HG03342 (cell line): ENCODE data around the gene FHL2.

Experiments used
- ATAC-seq: cut with Tn5 transposase; IDR thresholded peaks from one replicate; pipeline ENCODE4 v1.9.1; 2021; ENCODE audit warnings: mild to moderate bottlenecking, moderate library complexity; ENCODE audit not compliant: unreplicated experiment

FHL2 gene

DNA sequence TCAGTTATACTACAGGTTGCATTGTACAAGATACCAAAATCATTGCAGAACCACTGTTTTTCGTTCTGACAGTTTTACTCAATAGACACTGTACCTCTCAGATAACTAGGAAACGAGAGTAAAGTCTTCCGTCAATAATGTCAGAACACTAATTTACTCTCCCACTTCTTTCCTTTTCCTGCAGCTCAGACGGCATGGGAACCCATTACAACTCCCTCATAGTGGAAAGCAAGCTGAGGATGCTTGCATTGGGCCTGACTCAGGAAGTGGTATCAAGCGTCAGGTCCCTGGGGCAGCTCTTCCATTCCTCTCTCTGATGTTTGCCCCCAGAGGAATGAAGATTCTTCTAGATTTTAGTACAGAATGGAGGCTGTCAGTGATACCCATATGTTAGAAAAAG, 23.9 kb upstream of the FHL2 start:
- no peak for ATAC-seq

DNA sequence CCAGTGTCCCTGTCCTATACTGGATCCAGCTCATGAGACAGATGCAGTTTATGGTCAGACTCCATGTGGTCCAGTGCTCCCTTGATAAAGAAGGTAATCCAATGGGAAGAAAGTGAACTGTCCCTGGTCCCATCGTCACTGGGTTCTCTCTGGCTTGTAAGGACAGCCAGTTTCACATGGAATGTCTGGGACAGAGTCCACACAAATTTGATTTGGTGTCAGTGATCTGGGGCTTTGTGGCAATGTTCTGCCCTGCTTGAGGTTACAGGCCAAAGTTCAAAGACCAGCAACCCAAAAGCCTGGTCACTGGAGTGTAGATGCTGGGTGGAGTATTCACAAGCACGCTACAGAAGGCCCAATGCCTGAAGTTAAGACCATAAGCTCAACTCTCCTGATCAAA, 22.2 kb upstream of the FHL2 start:
- ATAC-seq: no peak

DNA sequence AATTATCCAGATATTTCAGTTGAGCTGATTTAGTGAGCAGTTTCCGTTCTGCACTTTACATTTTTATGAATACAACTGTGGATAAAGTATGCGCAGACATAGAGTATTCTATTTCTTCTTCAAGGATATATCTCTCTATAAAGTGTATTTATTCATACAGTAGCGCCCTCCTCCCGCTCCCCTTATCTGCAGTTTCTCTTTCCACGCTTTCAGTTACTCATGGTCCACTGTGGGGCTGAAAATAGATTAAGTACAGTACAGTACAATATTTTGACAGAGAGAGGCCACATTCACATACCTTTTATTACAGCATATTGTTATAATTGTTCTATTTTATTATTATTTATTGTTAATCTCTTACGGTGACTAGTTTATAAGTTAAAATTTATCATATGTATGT, 19.7 kb upstream of the FHL2 start:
- no peak for ATAC-seq

DNA sequence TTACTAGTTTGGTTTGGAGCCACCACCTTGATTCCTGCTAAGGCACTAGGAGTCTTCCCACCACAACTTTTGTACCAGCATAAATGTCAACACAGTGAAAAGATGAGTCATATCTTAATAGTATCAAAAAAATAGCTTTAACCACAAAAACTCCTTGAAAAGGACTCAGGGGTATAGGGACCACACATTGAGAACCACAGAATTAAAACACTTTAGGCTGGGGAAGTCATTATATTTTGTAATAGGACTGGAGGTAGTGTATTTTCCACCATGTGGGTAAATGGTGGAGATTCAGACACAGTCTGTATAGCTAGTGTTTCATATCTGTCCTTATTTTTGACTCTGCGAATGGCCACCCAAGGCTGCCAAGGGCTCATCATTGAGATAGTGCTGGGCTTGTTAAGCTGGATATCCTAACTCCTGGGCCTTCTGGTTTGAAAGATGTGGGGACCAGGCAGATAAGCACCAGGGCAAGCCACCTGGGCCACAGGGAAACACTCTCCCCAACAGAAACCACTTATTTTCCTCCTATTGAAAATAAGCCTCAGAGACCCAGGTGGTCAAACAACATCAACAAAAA, 19.1 kb upstream of the FHL2 start:
- ATAC-seq: no peak

DNA sequence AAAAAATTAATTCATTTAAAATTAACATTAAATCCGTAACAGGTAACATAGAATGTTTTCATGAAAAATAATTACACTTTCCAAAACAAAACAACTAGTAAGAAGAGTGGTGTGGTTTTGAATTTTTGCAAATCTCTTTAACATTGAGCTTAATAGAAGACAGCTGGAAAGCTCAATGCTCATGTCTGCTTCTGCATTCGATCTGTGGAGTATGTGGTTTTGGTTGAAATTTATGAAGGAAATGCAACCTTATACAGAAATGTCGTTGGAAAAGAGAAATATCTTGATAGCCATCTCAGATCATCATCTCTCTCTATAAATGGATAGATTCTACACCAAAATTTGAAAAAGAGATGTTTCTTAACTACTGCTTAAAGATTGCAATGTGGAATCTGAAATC, 17.3 kb upstream of the FHL2 start:
- no peak for ATAC-seq

DNA sequence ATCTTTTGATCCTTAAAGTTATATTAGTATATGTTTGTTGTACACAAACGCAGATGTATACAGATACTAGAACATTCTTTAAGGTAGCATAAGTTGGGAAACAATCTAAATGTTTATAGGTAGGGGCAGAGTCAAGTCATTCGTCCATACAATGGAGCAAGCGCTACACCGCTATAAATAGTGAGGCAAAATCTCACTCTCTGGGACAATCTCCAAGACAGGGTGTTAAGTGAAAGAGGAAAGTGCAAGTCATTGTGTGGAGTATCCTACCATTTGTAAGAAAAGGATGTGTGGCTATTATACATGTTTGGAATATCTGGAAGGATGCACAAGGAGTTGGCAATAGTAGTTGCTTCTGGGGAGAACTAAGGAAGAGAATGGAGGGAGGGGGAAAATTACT, 16.2 kb upstream of the FHL2 start:
- ATAC-seq: no peak

DNA sequence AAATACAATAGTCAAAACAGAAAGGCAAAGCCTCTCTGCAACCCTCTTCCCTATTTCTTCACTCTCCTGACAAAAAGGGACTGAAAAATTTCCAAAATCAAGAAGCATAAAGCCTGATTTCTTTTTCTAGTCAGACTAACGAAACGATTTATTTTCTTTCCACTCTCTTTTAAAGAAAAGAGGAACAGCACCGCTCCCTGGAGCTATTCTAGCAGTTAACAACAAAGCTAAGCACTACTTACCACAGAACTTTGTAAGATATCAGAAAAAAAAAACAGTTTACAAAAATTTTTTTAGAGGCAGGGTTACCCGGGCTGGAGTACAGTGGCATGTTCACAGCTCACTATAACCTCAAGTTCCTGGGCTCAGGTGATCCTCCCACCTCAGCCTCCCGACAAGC, 14.4 kb upstream of the FHL2 start:
- ATAC-seq: no peak

DNA sequence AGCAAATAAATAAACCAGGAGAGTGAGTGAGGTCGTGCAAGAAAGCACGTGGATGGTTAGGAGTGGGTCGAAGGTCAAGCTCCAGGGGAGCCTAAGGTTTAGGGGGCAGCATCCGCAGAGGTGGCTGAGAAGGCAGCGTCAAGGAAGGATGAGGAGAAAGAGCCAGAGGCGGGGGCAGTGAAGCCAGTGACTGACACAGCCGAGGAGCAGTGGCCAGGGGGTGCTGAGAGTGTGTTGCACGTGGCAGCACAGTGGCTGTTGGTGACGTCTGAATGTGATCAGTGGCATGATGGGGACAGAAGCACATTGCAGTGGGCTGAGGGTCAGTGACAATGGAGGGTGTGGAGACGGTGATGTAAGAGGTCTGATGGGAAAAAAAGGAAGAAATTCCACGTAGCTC, 13.7 kb upstream of the FHL2 start:
- no peak for ATAC-seq

DNA sequence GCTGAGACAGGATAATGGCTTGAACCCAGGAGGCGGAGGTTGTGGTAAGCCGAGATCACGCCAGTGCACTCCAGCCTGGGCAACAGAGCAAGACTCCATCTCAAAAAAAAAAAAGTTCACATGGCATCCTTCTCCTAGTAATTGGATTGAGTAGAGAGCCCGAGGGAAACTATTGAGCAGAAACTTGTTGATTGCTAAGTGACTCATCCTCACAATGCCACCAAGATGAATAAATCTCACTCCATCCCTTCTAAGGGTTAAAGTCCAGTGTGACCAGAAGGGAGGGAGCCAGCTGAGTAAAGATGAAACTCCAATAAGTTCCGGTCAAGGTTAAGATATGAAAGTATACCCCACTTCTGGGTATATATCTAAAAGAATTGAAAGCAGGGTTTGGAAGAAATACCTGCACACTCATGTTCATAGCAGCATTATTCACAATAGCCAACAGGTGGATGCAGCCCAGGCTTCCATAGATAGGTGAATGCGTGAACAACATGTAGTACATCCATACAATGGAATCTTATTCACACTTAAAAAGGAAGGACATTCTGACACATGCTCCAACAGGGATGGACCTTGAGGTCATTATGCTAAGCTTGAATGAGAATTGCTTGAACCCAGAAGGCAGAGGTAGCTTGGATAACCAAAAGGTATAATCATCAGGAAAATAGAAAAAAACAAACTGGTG, 13.0 kb upstream of the FHL2 start:
- no peak for ATAC-seq

DNA sequence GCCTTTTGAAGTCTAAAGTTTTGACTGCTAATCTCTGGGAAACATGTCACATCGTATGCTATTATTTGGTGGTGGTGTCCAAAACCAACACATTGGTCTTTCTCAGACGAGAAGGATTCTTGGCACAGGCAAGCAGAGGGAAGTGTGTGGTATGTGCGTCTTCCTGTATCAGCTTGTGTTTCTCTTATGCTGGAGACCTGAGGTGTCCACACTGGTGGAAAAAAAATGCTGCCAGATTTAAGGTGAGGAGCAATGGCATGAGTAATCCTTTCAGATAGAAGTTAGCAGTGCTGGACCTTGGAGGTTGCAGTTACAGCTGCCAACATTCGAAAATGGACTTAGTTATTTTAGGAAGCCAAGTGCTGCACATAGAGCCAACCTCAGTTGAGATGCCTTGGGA, 11.7 kb upstream of the FHL2 start:
- no peak for ATAC-seq

DNA sequence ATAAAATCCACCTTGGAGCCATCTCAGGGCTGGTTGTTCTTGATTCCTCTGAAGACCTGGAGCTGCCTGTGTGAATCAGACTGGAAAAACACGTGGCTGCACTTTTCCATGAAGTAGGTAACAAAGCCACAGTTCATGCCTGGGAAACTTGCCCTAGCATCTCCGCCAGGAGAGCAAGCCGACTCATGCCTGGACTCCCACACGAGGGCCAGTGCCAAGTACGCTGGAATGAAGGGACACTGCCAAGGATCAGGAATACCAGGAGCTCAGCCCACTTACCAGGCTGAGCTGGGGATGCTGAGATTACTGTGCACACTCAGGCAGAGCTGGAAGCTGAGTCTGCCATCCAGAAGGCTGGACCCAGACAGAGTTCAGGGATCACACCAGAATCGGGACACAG, 10.9 kb upstream of the FHL2 start:
- no peak for ATAC-seq

DNA sequence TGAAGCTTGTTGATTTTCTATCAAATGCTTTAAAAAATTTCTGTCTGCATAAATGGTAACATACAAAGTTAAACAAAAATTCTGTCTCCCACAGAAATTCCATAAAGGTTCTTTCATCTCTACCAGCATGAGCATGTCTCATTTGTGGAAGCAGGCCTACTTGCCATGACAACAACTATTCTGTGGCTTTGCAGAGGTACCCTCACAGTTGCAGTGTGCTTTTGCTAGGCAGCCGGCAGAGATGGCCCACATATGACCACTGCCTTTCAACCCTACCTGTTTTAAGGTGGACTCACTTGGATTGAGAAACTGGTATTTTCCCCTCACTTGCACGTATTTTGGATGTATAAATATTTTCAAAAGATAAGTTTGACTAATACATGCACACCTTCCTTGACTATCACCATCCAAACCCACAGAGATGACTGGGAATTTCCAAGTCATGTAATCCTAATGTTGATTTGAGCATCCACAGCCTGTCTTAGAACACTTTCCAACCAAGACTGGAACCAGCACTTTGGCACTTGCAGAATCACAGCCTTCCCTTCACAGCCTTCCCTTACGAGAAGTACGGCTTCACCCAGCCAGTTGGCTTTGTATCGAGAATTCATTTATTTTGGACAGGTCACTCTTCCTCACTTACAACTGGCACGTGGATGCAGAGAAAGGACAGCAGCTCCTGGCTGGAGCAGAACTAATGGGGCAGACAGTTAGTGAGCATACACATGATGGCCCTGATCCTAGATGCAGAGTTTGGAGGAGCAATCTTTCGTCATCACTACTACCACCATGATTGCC, 9.3 kb upstream of the FHL2 start:
- no peak for ATAC-seq

DNA sequence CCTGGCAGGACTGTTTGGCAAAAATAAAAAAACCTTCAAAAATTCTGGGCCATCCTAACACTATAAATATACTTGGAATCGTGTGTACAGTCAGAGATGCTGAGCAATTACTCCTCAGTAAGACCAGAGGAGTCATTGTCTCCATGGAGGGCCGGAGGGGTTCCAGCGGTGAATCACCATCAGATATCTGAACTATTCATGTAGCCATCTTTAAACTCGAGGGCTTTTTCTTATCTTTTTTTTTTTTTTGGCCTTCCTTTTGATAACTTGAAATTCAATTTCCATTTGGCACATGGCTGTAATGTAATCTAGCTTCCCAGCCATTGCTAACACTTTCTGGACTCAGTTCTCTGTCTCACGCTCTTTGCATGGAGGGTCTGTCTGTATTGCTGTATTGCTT, 7.4 kb upstream of the FHL2 start:
- no peak for ATAC-seq

DNA sequence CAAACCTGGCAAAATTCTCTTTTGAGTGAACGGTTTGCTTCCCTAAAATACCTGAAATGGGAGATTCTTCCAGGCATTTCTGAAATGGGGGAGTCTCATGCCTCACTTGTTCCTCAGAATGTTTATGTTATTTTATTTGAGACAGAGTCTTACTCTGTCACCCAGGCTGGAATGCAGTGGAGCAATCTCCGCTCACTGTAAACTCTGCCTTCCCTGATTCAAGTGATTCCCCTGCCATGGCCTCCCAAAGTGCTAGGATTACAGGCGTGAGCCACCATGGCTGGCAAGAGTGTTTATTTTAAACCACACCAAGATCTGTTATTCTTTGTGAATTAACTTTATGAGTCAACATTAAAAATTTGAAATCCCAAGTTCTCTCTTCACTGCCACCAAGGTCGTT, 6.4 kb upstream of the FHL2 start:
- no peak for ATAC-seq

DNA sequence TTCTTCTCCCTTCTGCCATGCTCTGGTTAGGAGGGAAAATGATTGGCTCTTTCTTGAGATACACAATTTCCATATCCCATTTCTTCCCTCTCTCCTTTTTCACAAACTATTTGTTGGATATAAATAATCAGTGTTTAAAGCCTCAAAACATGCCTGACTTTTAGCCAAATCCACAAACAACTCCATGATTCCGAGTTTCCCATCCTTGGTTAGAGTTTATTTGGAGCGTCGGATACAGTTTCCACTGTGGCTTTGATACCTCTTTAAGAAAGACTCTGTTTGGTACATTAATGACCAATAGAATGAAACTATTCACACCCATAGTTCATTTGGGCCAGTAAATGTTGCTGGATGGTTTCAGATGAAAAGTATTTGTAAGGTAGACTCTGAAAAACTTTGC, 5.9 kb upstream of the FHL2 start:
- no peak for ATAC-seq

DNA sequence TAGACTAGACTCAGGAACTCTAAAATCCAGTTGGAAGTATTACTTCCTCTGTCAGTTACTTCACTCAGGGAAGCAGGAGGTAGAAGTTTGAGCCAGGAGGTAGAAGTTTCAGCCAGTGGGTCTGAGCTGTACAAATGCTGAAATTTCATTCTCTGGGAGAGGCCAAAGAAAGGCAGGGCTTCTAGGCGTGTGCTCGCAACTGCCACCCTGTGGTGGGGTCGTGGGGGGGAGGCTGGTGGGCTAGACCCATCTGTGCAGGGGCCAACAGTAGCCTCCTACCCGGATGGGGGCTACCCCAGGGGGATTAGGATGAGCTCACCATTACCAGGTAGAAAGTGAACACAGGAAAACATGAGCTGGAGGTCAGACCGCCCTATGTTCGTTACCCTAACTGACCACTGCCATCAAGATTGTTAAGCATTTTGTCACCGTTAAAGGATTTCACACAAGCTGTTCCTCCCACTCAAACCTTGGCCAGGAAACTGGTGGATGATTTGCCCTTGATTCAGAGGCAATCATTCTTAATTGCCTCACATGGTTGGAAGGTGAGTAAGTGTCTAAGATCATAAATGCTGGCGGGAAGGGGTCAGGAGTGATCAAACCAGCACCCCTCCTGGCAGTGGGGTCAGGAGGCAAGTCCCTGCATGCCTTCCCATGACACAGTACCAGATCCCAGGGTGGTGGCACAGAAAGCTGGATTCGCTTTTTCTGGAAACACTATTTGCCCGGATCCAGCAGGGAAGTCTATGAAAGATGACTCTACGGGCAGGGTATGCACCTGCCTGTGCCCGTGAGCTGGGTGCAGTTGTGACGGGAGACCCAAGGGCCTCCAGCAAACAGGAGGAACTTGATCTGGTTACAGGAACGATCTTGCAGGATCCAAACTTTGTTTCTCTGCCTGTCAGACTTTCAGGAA, 5.2 kb upstream of the FHL2 start:
- no peak for ATAC-seq

DNA sequence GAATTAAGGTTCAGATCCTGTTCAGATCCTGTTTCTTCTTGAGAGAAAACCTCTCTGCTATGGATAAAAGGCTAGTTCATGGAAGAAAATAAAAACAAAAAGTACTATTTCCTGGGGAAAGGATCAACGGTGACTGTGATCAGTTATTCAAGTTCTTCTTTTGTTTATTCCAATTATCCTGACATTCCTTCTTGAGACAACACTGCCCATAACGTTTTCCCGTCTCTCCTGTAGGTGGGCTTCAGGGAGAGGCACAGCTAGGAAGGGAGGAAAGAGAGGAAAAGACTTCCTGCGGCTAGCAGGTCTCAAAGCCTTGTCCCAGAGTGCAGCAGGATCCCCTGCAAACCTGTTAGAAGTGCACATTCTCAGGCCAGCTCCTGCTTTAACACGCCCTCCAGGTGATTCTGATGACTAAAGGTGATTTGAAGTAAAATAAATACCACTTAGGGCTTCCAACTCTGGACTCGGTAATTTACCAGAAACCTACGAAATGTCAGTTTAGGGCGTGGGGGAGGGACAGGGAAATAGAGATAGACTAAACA, 4.5 kb upstream of the FHL2 start:
- no peak for ATAC-seq

DNA sequence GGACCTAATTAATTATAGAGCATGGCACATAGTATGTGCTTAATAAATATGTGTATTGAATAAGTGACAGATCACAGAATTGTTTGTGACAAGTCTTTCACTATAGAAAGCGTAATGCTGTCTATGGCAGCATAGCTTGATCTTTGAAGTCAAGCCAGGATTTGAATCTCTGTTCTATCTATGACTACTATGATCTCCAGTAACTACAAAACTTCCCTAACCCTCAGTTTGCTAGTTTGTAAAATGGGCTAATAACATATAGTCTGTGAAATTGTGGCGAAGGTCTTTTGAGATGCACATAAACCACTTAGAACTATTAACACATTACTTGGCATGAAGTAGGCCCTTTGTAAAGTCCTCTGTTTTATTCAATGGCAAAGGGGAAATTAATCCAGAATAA, 4.0 kb upstream of the FHL2 start:
- no peak for ATAC-seq

DNA sequence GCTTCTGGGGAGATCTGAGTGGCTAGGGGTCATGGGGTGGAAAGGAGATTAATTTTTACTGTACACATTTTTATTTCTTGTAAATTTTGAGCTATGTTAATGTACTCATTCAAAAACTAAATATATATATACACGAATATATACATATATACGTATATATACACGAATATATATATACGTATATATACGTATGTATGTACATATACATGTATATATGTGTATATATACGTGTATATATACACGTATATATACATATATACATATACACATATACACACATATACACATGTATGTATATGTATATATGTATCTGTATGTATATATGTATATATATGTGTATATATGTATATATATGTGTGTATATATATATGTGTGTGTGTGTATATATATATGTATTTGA, 3.0 kb upstream of the FHL2 start:
- no peak for ATAC-seq

DNA sequence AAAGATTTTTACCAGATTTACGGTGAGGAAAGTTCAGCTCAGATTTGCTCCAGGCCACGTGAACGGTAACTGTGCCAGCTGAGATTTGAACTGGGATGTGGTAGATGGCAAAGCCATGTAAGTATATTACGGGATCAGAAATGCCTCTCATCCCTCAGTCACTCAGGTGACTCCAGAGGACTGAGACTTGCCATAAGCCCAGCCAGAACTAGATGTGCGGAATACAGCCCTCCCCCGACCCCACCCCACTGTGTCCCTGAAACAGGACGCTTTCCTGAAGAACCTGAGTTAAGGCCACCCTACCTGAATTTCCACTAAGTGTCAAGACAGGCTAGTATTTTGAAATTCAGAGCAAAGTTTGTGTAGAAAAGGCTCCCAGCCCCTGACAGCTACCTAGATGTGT, 1.3 kb upstream of the FHL2 start:
- ATAC-seq: no peak

DNA sequence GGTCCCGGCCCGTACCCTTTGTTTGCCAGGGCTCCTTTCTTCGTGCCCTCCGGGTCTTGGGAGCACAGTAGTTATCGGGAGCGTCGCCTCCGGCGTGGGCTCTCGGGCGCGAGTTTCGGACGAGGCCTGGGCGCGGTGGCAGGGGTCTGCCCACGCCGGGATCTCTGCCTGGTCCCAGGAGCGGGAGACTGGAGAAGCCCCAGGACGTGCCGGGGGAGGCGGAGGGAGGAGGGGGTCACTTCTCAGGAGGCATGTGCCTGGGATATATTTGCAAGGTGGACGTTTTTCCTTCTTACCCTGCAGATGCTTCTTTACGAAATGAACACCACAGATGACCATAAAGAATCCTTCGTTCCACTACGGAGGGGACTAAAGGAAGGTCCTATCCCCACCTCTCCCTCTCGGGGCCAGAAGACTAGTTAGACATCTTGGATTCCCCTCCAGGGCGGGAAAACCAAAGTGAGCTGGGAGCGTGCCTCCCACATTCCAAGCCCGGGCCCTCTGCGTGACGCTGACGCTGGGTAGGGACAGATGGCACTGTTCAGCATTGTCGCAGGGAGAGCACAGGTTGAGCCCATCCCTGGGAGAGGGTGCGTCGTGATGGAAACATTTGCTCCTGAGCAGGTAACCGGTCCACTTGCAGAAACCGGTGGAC, 483 bp upstream of the FHL2 start:
- no peak for ATAC-seq
